HuH-7.5 (cell line): ENCODE measurements around the gene MED22.
"Not testable (repeated sequence)": the region's sequence is repeated elsewhere in the genome, so short reads cannot be mapped to it uniquely, and the experiment has no call there.

ENCODE experiments used
- DNase-seq: peaks from one replicate; pipeline ENCODE4 v3.0.0; 2011; ENCODE audit warnings: low spot score

MED22 gene

GRCh38 chr9:133304477-133305377, 43.2 kb downstream of the MED22 start:
- DNase-seq: no peak

- no peak for DNase-seq
Observed at GRCh38 chr9:133304158-133304470, 43.8 kb downstream of the MED22 start.

DNA sequence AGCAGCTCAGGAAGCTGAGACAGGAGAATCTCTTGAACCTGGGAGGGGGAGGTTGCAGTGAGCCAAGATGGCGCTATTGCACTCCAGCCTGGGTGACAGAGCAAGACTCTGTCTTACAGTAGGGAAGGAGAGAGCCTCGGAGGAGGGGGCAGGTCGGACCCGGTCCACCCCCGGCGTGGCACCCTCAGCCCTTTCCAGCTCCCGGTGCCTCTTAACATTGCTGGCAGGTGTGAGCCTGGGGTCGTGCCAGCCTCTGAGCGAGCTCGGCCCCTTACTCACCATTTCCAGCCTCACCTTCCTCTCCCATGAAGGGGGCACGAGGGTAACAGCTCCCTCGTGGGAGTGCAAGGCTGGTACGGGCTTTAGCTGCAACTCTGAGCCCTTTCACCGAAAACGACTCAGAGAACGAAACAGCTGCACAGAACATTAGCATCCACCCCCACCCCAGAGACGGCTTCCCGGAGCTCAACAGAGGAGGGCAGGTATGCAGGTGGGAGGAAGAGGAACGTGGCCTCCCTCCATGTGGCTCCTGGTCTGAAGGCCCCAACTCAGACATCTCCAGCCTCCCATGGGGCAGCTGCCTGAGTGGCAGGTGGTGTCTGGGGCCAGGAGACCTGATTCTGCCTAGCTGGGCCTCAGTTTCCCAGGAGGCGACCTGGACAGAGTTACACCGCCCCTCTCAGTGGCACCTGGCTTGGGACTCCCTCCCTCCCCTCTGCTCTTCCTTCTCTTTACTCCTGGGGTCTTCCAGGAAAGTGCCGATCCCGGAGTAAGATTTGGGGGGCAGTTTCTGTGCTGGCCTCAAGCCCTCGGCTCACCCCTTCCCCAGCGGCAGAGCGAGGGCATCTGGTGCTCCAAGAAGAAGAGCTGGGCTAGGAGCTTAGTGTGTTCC, 44.4 kb downstream of the MED22 start:
- no peak for DNase-seq

DNA sequence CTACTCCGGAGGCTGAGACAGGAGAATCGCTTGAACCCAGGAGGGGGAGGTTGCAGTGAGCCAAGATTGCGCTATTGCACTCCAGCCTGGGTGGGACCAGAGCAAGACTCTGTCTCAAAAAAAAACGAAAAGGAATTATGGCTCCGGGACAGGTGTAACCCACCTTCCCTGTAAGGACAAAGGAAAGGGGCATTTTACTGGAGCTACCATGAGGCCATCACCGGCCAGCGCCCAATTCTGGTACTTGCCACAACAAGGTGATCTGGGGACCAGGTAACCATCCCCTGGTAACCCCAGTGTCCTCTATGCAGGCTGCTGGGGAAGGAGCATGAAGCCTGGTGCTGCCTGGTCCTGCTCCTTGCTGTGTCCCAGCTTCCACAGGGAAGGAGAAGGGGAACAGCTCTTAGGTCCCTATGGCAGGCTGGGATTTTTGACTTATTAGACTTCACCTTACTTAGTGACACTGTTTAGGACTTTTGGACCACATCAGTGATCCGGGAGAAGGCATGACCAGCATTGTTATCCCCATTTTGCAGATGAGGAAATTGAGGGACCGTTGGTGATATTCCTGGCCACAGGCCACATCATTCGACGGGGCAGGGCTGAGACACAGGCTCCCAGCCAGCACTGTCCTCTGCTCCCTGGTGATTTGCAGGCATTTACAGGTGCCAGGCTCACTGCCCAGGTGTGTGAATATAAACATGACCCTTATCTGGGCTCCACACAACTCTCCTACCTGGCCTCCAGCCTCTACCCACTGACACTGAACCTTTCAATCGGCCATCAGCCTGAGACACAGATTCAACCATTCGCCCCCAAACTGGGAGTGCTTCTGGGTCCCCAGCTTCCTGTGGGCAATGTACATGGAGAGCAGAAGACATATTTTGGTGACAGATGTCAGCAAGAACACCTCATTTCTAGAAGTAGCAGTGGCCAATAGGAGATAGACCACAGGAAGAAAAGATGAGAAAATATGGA, 46.4 kb downstream of the MED22 start:
- no peak for DNase-seq

GRCh38 chr9:133299996-133300395, 47.9 kb downstream of the MED22 start:
- not testable (repeated sequence) for DNase-seq

DNA sequence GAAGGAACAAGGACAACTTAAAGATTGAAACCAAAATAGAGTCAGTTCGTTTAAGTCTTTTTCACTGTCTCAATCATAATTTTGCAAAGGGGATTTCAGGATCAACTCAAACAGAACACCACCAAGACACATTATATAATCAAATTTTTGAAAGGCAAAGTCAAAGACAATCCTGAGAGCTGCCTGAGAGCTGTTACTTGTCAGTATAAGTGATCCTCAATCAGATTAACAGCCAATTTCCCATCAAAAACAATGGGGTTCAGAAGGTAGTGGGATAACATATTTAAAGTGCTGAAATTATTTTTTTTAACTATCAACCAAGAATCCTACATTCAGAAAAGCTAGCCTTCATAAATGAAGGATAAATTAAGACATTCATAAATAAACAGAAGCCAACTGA, 53.7 kb downstream of the MED22 start:
- DNase-seq: no peak

- no peak for DNase-seq
Observed at GRCh38 chr9:133290751-133291302, 57.1 kb downstream of the MED22 start.
